ENCODE results near the gene CELF1.

Gene CELF1

GRCh38 chr11:47552566-47553405, at the start of gene CELF1:
Gene CELF1, minus strand, starts transcription at chr11:47553132. Its CDS starts 53,609 bp downstream, at chr11:47499523.
- peak; percentile 96 for TF ChIP-seq CTCF (IDR thresholded peaks at IDR 0.05)

- no peak for TF ChIP-seq CTCF (IDR thresholded peaks at IDR 0.05)
Measured at GRCh38 chr11:47599902-47600301, 47.0 kb upstream of the CELF1 start.

- TF ChIP-seq CTCF (IDR thresholded peaks at IDR 0.05): no peak
Measured at GRCh38 chr11:47595967-47596366, 43.0 kb upstream of the CELF1 start.

GRCh38 chr11:47595029-47595428, 42.1 kb upstream of the CELF1 start:
- no peak for TF ChIP-seq CTCF (IDR thresholded peaks at IDR 0.05)

GRCh38 chr11:47593934-47594855, 41.3 kb upstream of the CELF1 start, which contains the start of gene C1QTNF4:
Gene C1QTNF4, minus strand, starts transcription at chr11:47594411. Its CDS starts 3,601 bp downstream, at chr11:47590810.
- TF ChIP-seq CTCF (IDR thresholded peaks at IDR 0.05): no peak

GRCh38 chr11:47593492-47593933, 40.6 kb upstream of the CELF1 start:
- no peak for TF ChIP-seq CTCF (IDR thresholded peaks at IDR 0.05)

GRCh38 chr11:47592970-47593369, 40.0 kb upstream of the CELF1 start:
- TF ChIP-seq CTCF (IDR thresholded peaks at IDR 0.05): no peak

All from LNCAP (cell line).